Skin of body (tissue), 2 donors: ENCODE data around the gene C9. TPM values are rescaled to one million over a fixed set of nuclear protein-coding genes. Genes with fewer than 3 reads are reported as not detected.
"Not testable (repeated sequence)": the region's sequence is repeated elsewhere in the genome, so short reads cannot be mapped to it uniquely, and the experiment has no call there.

Experiments used
- DNase-seq: peaks from one replicate; lab custom pipeline; 2025; lab: John Stamatoyannopoulos, UW
- total RNA-seq: library from RNA; depleted of rRNA; stranded (reverse); fragments of >200 nt; gene quantifications from one replicate; pipeline ENCODE4 v1.2.3, GENCODE V29; 2014

The C9 gene
- total RNA-seq, 1 donor from 2014 or later: 0.10 TPM

GRCh38 chr5:39264528-39264927 lies 99.8 kb downstream of the C9 start:
- no peak for DNase-seq

- no peak for DNase-seq
Measured at GRCh38 chr5:39262981-39263380, 101.3 kb downstream of the C9 start.

- DNase-seq: no peak
Measured at GRCh38 chr5:39260095-39260494, 104.2 kb downstream of the C9 start.

- no peak for DNase-seq
Measured at GRCh38 chr5:39257554-39257953, 106.7 kb downstream of the C9 start.

- peak; percentile 6 for DNase-seq
Measured at GRCh38 chr5:39256477-39257235, 107.6 kb downstream of the C9 start.

GRCh38 chr5:39255406-39255805 lies 108.9 kb downstream of the C9 start:
- no peak for DNase-seq

GRCh38 chr5:39254671-39255070 lies 109.6 kb downstream of the C9 start:
- no peak for DNase-seq

- no peak for DNase-seq
Measured at GRCh38 chr5:39253196-39253595, 111.1 kb downstream of the C9 start.

- no peak for DNase-seq
Measured at GRCh38 chr5:39249564-39250274, 114.6 kb downstream of the C9 start.

GRCh38 chr5:39249069-39249468 lies 115.2 kb downstream of the C9 start:
- no peak for DNase-seq

GRCh38 chr5:39240750-39241149 lies 123.5 kb downstream of the C9 start:
- DNase-seq: no peak

- DNase-seq: no peak
Measured at GRCh38 chr5:39238366-39239105, 125.8 kb downstream of the C9 start.

- DNase-seq: no peak
Measured at GRCh38 chr5:39236718-39237117, 127.6 kb downstream of the C9 start.

- DNase-seq: no peak
Measured at GRCh38 chr5:39235648-39236047, 128.6 kb downstream of the C9 start.

GRCh38 chr5:39234494-39234893 lies 129.8 kb downstream of the C9 start:
- DNase-seq: not testable (repeated sequence)

Other genes with a start within 250 kb of the C9 start
- gene FYB1, start 144.9 kb downstream of the C9 start, total RNA-seq: 6.2 TPM
- gene DAB2, start 60.5 kb upstream of the C9 start, total RNA-seq: 103 TPM